Gastrocnemius medialis (tissue), 4 donors: ENCODE measurements around the gene GHRHR. TPM values are rescaled to one million over a fixed set of nuclear protein-coding genes. Genes with fewer than 3 reads are reported as not detected.

ENCODE experiments used
- ATAC-seq, 2 donors: fragments of 150-250 bp; one replicate each; pipeline ENCODE4 v1.9.1; 2016
- DNase-seq, 2 donors: peaks; one replicate each; pipeline ENCODE4 v3.0.0-alpha.2; 2019
- H3K27ac ChIP-seq, 4 donors: fragments of 200-600 bp; sonication (generic); 1 replicate in 1 of 4; 2 replicates in 3 of 4; pipeline ENCODE4 v1.5.1; 2016 to 2018; ENCODE audit warnings: mild to moderate bottlenecking in 2 of 4, moderate library complexity in 1 of 4
- H3K27me3 ChIP-seq, 3 donors: fragments of 200-600 bp; sonication (generic) in 2 of 3; 1 replicate in 1 of 3; 2 replicates in 2 of 3; pipeline versions ENCODE4 v1.5.1 to v1.6.0; 2016 to 2019; ENCODE audit warnings: mild to moderate bottlenecking in 1 of 3, moderate library complexity in 1 of 3
- H3K36me3 ChIP-seq, 2 donors: fragments of 200-600 bp; sonication (generic) in 1 of 2; one replicate each; pipeline ENCODE4 v1.5.1; 2017 to 2018
- H3K4me1 ChIP-seq, 2 donors: fragments of 200-600 bp; sonication (generic) in 1 of 2; one replicate each; pipeline ENCODE4 v1.5.1; 2016 to 2017; ENCODE audit warnings: mild to moderate bottlenecking in 2 of 2
- H3K4me3 ChIP-seq, 4 donors: fragments of 200-600 bp; sonication (generic) in 3 of 4; 1 replicate in 1 of 4; 2 replicates in 3 of 4; pipeline ENCODE4 v1.5.1; 2016 to 2019; ENCODE audit warnings: mild to moderate bottlenecking in 2 of 4
- H3K9me3 ChIP-seq, 3 donors: fragments of 200-600 bp; sonication (generic) in 2 of 3; 1 replicate in 1 of 3; 2 replicates in 2 of 3; pipeline ENCODE4 v1.5.1; 2016 to 2019
- POLR2A ChIP-seq, 2 donors: fragments of 450-650 bp; IDR thresholded peaks; one replicate each; pipeline ENCODE4 v1.6.1; 2017; ENCODE audit warnings: antibody characterized with exemption in 2 of 2, mild to moderate bottlenecking in 2 of 2, moderate library complexity in 2 of 2
- in situ Hi-C, 4 donors: fragments of 200-750 bp; cut with MboI; loops; one replicate each; pipeline versions ENCODE4 v1.15.0 to v1.8.0; 2017; ENCODE audit warnings: low sequenced_read_pairs in 4 of 4
- intact Hi-C: fragments of 100-400 bp; cut with DNase I; formaldehyde crosslinking; loops from one replicate; pipeline ENCODE4 v1.15.1; 2023; ENCODE audit warnings: low total_unique reads
- total RNA-seq, 4 donors: library from RNA; depleted of rRNA; stranded (reverse); fragments of >200 nt; gene quantifications; one replicate each; pipeline versions ENCODE4 v1.1.0 to v1.2.3, GENCODE V29; 2016
- TF ChIP-seq, protein P1 (sequence below), 5 experiments: fragments of 450-650 bp in 3 of 5; fragments of 200-600 bp in 2 of 5; sonication (generic) in 2 of 5; IDR thresholded peaks in 4 of 5; conservative IDR thresholded peaks in 1 of 5; 1 replicate in 4 of 5; 2 replicates in 1 of 5; pipeline ENCODE4 v1.5.1; 2016 to 2019; ENCODE audit warnings: antibody characterized with exemption in 5 of 5, mild to moderate bottlenecking in 3 of 5, moderate library complexity in 3 of 5

The GHRHR gene
- total RNA-seq: not detected

DNA sequence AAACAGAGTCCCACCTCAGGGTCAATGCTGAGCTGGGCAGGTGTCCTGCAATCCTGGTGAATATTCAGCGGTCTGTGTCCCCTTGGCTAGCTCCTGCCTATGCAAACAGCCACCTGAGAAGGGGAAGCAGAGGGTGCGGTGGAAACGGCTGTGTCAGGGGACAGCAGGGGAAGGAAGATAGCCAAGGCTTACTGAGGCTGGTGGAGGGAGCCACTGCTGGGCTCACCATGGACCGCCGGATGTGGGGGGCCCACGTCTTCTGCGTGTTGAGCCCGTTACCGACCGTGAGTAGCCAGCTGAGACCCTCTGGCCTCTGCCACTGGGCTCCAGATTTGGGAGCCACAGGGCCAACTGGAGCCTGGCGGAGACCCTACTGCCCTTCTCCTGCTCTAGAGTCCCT is at the start of gene GHRHR:
Gene GHRHR (plus strand): TSS at position 112 of the 400 bp plus-strand sequence. CDS start 116 bp downstream, at position 228.
- DNase-seq (no peak), ATAC-seq (no peak)
- Histone ChIP-seq H3K4me3 (no peak within 1 kb of the TSS), H3K36me3 (no peaks in the 10 kb centered on the region), H3K9me3 (no peaks in the 10 kb centered on the region), H3K27ac (no peak within 1 kb of the TSS), H3K4me1 (no peaks in the 10 kb centered on the region), H3K27me3 (no peaks in the 10 kb centered on the region)
- intact Hi-C loops (no loop called here), in situ Hi-C loops (no loop called here)
- TF ChIP-seq, protein P1, sequence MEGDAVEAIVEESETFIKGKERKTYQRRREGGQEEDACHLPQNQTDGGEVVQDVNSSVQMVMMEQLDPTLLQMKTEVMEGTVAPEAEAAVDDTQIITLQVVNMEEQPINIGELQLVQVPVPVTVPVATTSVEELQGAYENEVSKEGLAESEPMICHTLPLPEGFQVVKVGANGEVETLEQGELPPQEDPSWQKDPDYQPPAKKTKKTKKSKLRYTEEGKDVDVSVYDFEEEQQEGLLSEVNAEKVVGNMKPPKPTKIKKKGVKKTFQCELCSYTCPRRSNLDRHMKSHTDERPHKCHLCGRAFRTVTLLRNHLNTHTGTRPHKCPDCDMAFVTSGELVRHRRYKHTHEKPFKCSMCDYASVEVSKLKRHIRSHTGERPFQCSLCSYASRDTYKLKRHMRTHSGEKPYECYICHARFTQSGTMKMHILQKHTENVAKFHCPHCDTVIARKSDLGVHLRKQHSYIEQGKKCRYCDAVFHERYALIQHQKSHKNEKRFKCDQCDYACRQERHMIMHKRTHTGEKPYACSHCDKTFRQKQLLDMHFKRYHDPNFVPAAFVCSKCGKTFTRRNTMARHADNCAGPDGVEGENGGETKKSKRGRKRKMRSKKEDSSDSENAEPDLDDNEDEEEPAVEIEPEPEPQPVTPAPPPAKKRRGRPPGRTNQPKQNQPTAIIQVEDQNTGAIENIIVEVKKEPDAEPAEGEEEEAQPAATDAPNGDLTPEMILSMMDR (IDR thresholded peaks at IDR 0.05 in 4 of 5, conservative IDR thresholded peaks at IDR 0.05 in 1 of 5): no peak
- TF ChIP-seq POLR2A (IDR thresholded peaks at IDR 0.05): no peak

- intact Hi-C loops (no loop called here), in situ Hi-C loops (no loop called here)
- Histone ChIP-seq H3K4me3 (peak overlapping the region; percentile 33 to 49 (median 42)), H3K27ac (peak overlapping the region; percentile 39 to 73 (median 61)), H3K9me3 (no peaks in the 10 kb centered on the region), H3K27me3 (no peaks in the 10 kb centered on the region), H3K4me1 (peaks cover 9 to 10% of the 10 kb centered on the region in 2 donors), H3K36me3 (no peaks in the 10 kb centered on the region)
- DNase-seq (peak in 1 of 2 donors; percentile 42), ATAC-seq (peak in 1 of 2 donors; percentile 45)
- TF ChIP-seq, protein P1 (IDR thresholded peaks at IDR 0.05 in 4 of 5, conservative IDR thresholded peaks at IDR 0.05 in 1 of 5): no peak
- TF ChIP-seq POLR2A (IDR thresholded peaks at IDR 0.05): no peak
These were observed 49.2 kb upstream of the GHRHR start for GRCh38 chr7:30914596-30914995.

DNA sequence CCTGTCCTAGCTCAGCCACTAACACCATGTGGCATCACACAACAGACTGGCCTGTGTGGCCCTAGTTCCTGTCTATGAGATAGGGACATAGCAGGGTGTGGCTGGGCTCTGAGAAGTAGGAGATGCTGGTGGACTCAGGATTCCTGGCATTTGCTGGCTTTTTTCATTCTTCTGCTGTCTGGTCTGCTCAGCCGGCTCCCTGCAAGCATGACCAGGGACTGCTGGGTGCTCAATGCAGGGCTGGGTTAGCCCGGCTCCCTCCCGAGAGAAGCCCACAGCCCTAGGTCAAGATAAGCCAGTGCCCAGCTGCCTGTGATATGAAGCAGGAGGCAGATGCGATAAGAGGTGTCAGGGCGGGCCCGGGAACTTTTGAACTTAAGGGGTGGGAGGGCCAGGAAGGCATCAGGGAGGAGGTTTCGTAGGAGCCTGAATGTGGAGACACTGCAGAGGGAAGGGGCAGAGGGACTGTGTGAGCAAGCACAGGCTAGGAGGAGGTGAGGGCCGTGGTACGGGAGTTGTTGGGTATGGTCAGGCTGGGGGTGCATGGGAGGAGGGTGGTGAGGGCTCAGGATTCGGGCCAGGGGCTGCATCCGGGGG is 48.6 kb upstream of the GHRHR start:
- ATAC-seq: no peak
- DNase-seq: no peak
- Histone ChIP-seq H3K4me3 (peak overlapping the region; percentile 23 to 49 (median 42)), H3K4me1 (peaks cover 12 to 13% of the 10 kb centered on the region in 2 donors), H3K36me3 (no peaks in the 10 kb centered on the region), H3K27me3 (no peaks in the 10 kb centered on the region), H3K27ac (peak overlapping the region; percentile 39 to 73 (median 61)), H3K9me3 (no peaks in the 10 kb centered on the region)
- intact Hi-C loops: no loop called here
- no peak for TF ChIP-seq POLR2A (IDR thresholded peaks at IDR 0.05)
- TF ChIP-seq, protein P1 (IDR thresholded peaks at IDR 0.05 in 4 of 5, conservative IDR thresholded peaks at IDR 0.05 in 1 of 5): no peak
- in situ Hi-C loops: no loop called here

GRCh38 chr7:30915751-30916150 is 48.0 kb upstream of the GHRHR start:
- TF ChIP-seq, protein P1 (IDR thresholded peaks at IDR 0.05 in 4 of 5, conservative IDR thresholded peaks at IDR 0.05 in 1 of 5): no peak
- TF ChIP-seq POLR2A (IDR thresholded peaks at IDR 0.05): no peak
- H3K9me3 ChIP-seq: no peaks in the 10 kb centered on the region
- H3K27me3 ChIP-seq: no peaks in the 10 kb centered on the region
- peak overlapping the region in 3 of 4 donors; percentile 58 to 73 (median 64) for H3K27ac ChIP-seq
- no peaks in the 10 kb centered on the region for H3K36me3 ChIP-seq
- no peak for DNase-seq
- no peak for ATAC-seq
- intact Hi-C loops: no loop called here
- peak overlapping the region in 3 of 4 donors; percentile 1 to 49 (median 41) for H3K4me3 ChIP-seq
- in situ Hi-C loops: no loop called here
- peaks cover 16 to 20% of the 10 kb centered on the region in 2 donors for H3K4me1 ChIP-seq
